Memory B cell (primary cell): ENCODE measurements around the gene SELENOV.

Experiments used
- ATAC-seq: fragments of 150-1000 bp; cut with Tn5 transposase; 2 replicates; pipeline ENCODE4 v1.10.0; 2021; ENCODE audit warnings: low read depth, mild to moderate bottlenecking, moderate library complexity
- DNase-seq, 2 donors: peaks; one replicate each; pipeline ENCODE4 v3.0.0; 2022; ENCODE audit warnings: low spot score in 2 of 2
- H3K27ac Mint-ChIP-seq: one replicate; pipeline ENCODE4 v1.8.0; 2022; ENCODE audit warnings: mild to moderate bottlenecking, moderate library complexity, mixed read lengths
- H3K27me3 Mint-ChIP-seq: one replicate; pipeline ENCODE4 v1.8.0; 2022; ENCODE audit warnings: mixed read lengths
- H3K36me3 Mint-ChIP-seq: one replicate; pipeline ENCODE4 v1.8.0; 2022; ENCODE audit warnings: mild to moderate bottlenecking, mixed read lengths
- H3K4me1 Mint-ChIP-seq: one replicate; pipeline ENCODE4 v1.8.0; 2022; ENCODE audit warnings: mixed read lengths
- H3K4me3 Mint-ChIP-seq: one replicate; pipeline ENCODE4 v1.8.0; 2022; ENCODE audit warnings: mild to moderate bottlenecking, moderate library complexity, mixed read lengths
- H3K9me3 Mint-ChIP-seq: one replicate; pipeline ENCODE4 v1.8.0; 2022; ENCODE audit warnings: mixed read lengths

SELENOV gene

DNA sequence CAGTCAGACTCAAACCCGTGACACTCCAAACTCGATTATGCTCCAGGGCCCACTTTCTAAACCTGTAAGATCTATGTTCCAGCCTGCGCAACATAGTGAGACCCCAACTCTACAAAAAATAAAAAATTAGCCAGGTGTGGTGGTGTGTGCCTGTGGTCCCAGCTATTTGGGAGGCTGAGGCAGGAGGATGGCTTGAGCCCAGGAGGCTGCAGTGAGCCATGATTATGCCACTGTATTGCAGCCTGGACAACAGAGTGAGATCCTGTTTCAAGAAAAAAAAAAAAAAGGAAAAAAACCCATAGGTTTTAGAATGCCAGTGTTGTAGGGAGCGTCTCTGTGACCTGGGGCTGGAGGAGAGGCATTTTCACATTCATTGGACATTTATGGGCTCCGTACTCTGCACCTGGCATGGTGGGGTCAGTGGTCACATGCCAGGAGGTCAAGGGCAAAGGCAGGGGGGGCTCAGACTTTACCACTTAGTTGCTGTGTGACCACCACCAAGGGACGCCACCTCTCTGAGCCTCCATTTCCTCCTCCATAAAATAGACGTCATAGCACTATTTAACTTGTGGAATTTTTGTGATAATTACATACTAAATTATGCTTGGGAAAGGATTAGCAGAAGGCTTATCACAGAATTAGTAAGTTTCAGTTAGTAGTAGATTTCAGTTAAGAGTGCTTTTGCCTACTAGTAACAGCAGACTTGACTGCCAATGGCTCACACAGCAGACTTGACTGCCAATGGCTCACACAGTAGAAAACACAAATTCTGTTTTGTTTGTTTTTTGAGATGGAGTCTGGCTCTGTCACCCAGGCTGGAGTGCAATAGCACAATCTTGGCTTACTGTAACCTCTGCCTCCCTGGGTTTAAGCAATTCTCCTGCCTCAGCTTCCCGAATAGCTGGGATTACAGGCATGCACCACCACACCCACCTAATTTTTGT is 5.9 kb downstream of the SELENOV start:
- Mint-ChIP-seq H3K4me3 (no peak overlapping the region), H3K9me3 (peaks cover 2% of the 10 kb centered on the region), H3K27me3 (peaks cover 11% of the 10 kb centered on the region), H3K27ac (no peak overlapping the region), H3K4me1 (peaks cover 8% of the 10 kb centered on the region), H3K36me3 (peaks cover 5% of the 10 kb centered on the region)
- ATAC-seq = no peak
- DNase-seq = no peak

DNA sequence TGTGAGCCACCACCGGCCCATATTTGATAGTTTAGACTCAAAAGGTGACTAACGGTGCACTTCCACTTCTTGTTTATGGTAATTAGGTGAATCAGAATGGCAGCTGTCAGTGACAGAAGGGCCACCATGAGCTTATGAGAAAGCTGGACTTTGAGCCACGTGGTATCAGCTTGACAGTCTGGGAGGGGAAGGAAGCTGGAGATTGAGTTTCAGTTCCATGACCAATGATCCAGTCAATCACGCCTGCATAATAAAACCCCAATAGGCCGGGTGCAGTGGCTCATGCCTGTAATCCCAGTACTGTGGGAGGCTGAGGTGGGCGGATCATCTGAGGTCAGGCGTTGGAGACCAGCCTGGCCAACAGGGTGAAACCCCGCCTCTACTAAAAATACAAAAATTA is 9.6 kb downstream of the SELENOV start:
- H3K9me3 Mint-ChIP-seq = no peaks in the 10 kb centered on the region
- no peak overlapping the region for H3K27ac Mint-ChIP-seq
- H3K4me1 Mint-ChIP-seq = peaks cover 2% of the 10 kb centered on the region
- peak; percentile 44 for ATAC-seq
- no peak overlapping the region for H3K4me3 Mint-ChIP-seq
- no peaks in the 10 kb centered on the region for H3K36me3 Mint-ChIP-seq
- H3K27me3 Mint-ChIP-seq = no peaks in the 10 kb centered on the region
- no peak for DNase-seq

DNA sequence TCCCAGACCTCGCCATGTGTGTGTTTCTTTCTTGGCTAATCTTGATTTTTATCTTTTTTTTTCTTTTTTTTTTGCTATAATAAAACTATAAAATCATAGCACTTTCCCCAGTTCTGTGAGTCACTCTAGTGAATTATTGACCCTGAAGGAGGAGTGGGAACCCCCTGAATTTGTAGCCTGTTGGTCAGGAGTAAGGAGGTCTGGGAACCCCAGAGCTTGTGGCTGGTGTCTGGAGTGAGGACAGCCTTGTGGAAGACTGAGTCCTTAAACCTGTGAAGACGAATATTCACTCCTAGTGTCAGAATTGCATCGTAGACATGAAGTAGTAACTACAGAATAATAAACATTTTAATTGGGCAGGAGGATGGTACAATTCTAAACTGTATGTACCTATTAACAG is 10.3 kb downstream of the SELENOV start:
- no peaks in the 10 kb centered on the region for H3K27me3 Mint-ChIP-seq
- no peak for DNase-seq
- ATAC-seq = no peak
- no peaks in the 10 kb centered on the region for H3K36me3 Mint-ChIP-seq
- no peaks in the 10 kb centered on the region for H3K9me3 Mint-ChIP-seq
- no peak overlapping the region for H3K4me3 Mint-ChIP-seq
- peaks cover 2% of the 10 kb centered on the region for H3K4me1 Mint-ChIP-seq
- no peak overlapping the region for H3K27ac Mint-ChIP-seq

DNA sequence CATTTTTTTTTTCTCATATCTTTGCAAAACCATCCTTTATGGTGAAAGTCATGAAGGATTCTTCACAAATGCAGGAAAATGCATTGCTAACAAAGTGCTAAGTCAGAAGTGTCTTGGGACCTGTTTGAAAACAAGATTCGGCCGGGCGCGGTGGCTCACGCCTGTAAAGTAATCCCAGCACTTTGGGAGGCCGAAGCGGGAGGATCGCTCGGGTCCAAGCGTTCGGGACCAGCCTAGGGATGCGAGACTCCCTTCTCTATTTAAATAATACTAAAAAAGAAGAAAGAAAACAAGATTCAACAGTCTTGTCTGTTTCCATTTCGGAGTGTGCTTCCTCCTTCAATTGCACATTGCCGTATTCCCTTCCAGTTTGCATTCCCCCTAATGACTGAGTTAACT is 16.9 kb downstream of the SELENOV start:
- ATAC-seq = no peak
- Mint-ChIP-seq H3K4me1 (peaks cover 8% of the 10 kb centered on the region), H3K9me3 (no peaks in the 10 kb centered on the region), H3K4me3 (peak overlapping the region; percentile 94), H3K27me3 (no peaks in the 10 kb centered on the region), H3K36me3 (no peaks in the 10 kb centered on the region), H3K27ac (peak overlapping the region; percentile 90)
- no peak for DNase-seq

DNA sequence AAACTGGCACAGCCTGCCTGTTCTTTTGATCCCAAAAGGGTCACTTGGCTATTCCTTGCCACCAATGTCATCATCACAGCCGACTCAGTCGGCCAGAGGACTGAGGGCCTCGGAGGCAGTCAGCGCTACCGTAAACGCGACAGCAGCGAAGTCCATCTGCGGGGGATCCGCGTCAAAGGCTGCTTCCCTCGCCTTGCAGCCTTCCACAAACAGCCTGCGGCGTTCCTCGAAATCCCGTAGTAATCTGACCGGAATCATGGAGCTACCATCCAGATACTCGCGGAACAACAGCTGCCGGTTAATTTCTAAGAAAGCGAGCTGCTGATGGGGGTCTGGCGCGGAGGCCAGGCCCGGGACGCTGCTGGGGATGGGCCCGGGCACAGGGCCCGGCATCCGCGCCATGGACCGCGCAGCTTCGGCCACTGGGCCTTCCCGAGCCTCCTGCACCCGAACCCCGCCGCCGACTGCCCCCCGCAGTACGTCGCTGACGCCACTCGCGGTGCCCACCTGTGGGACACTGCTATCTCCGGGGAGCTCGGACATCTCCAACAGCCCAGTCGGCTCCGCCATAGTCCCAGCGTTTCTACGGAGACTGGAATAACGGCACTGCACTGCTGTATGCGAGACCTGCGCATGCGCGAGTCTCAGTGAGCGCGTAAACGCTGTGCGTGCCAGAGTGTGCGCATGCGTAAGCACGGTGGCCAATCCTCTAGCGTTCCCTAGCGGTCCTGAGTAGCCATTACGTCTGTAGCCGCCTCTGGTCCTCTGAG is 17.5 kb downstream of the SELENOV start, which contains the start of gene EID2B:
EID2B (minus strand) TSS at position 620 of the 770 bp plus-strand sequence; CDS start at position 570, 50 bp downstream.
- Mint-ChIP-seq H3K9me3 (no peaks in the 10 kb centered on the region), H3K27me3 (no peaks in the 10 kb centered on the region), H3K27ac (peak within 1 kb of the TSS; percentile 90), H3K4me1 (peaks cover 9% of the 10 kb centered on the region), H3K4me3 (peak within 1 kb of the TSS; percentile 94), H3K36me3 (no peaks in the 10 kb centered on the region)
- DNase-seq (peak; percentile 93 to 95), ATAC-seq (peak; percentile 88)

DNA sequence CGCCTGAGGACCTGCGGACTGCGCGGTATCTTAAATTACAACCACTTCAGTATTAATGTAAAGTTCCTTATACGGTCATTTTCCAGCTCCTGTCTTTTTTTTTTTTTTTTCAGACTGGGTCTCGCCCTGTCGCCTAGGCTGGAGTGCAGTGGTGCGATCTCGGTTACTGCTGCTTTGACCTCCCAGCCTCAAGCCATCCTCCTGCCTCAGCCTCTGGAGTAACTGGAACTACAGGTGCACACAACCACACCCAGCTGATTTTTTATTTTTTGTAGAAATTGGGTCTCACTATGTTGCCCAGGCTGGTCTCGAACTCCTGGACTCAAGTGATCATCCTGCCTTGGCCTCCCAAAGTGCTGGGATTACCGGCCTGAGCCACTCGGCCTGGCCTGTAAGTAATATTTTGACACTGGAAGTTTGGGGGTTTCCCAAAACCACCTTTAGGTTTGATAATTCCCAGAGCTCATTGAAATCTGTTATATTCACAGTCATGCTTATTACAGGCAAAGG is 18.1 kb downstream of the SELENOV start:
- no peaks in the 10 kb centered on the region for H3K27me3 Mint-ChIP-seq
- no peak for DNase-seq
- peaks cover 11% of the 10 kb centered on the region for H3K4me1 Mint-ChIP-seq
- peak overlapping the region; percentile 90 for H3K27ac Mint-ChIP-seq
- no peaks in the 10 kb centered on the region for H3K9me3 Mint-ChIP-seq
- no peaks in the 10 kb centered on the region for H3K36me3 Mint-ChIP-seq
- ATAC-seq = peak; percentile 11
- peak overlapping the region; percentile 94 for H3K4me3 Mint-ChIP-seq

DNA sequence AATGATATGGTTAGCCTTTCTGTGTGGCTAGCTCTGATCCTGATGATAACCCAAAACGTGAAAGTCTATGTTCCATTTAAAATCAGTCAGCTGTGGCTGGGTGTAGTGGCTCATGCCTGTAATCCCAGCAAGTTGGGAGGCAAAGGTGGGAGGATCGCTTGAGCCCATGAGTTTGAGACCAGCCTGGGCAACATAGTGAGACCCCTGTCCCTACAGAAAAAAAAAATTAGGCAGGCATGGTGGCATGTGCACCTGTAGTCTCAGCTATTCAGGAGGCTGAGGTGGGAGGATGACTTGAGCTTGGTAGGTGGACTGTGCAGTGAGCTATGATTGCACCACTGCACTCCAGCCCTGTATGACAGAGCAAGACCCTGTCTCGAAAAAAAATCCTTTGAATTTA is 18.9 kb downstream of the SELENOV start:
- no peak for ATAC-seq
- Mint-ChIP-seq H3K4me1 (peaks cover 17% of the 10 kb centered on the region), H3K27ac (no peak overlapping the region), H3K4me3 (no peak overlapping the region), H3K36me3 (no peaks in the 10 kb centered on the region), H3K27me3 (no peaks in the 10 kb centered on the region), H3K9me3 (no peaks in the 10 kb centered on the region)
- DNase-seq = no peak

DNA sequence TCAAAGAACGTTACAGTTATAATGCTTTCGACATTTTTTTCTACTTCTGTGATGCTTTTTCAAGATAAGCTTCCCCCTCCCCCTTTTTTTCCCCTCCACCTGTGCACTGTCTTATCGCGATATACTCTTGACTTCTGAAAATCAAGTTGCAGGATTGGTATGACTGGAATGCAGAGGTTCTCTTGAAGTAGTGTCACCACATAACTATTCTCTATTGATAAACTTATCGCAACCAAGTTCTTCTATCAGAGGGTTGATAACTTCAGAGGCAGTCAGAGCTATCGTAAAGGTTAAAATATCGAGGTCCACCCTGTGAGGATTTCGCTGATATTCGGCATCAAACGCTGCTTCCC is 24.2 kb downstream of the SELENOV start:
- Mint-ChIP-seq H3K4me3 (peak overlapping the region; percentile 84), H3K27ac (peak overlapping the region; percentile 90), H3K27me3 (no peaks in the 10 kb centered on the region), H3K36me3 (no peaks in the 10 kb centered on the region), H3K4me1 (peaks cover 35% of the 10 kb centered on the region), H3K9me3 (no peaks in the 10 kb centered on the region)
- ATAC-seq (no peak), DNase-seq (no peak)

DNA sequence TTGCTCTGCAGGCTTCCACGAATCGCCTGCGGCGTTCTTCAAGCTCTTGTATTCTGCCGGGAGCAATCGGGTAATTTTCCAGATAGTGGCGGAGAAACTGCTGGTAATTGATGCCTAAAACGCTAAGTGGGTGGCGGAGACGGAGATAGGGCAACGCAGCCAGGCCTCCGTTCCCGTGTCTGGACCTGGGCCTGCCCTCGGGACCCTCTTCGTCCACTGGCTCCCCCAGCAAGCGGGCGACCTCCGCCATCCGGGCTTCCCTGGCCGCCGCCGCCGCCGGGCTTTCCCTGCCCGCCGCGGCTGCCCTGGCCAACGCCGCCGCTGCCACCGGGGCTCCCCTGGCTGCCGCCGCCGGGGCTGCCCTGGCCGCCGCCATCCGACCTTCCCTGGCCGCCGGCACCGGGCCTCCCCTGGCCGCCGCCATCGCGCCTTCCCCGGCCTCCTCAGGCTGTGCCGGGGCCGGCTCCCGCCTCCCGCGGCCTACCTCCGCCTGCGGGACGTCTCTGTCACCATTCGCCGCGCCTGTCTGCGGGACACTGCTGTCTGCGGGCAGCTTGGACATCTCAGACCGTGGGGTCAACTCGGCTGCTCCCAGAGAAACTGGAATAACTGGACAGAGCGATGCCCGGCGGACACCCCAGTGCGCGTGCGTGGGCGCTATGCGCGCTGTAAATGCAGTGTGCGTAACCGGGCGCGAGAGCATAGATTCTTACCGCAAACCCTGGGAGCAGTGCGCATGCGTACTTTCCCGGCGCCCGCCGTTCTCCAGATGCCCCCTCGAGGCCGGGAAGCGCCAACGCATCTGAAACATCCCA is 24.8 kb downstream of the SELENOV start, which contains the start of gene EID2:
EID2 (minus strand) TSS at position 644 of the 815 bp plus-strand sequence; CDS start at position 562, 82 bp downstream.
- Mint-ChIP-seq H3K27ac (peak within 1 kb of the TSS; percentile 90), H3K9me3 (no peaks in the 10 kb centered on the region), H3K4me3 (peak within 1 kb of the TSS; percentile 94), H3K4me1 (peaks cover 35% of the 10 kb centered on the region), H3K27me3 (no peaks in the 10 kb centered on the region), H3K36me3 (no peaks in the 10 kb centered on the region)
- ATAC-seq = peak; percentile 91
- DNase-seq = peak; percentile 88 to 92

DNA sequence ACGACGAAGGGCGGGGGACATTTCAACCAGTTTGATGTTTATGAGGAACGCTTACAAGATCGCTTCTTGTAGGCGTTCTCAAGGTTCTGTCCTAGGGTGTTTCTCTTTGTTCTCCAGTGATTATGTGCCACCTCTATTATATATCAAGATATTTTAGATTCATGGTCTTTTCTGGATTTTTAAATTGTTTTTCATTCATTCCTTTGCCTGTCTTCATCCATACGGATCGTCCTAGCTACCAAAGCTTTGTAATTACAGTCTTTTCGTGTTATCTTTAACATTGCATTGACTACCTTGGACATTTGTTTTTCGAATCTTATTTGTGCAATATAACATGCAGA is 25.4 kb downstream of the SELENOV start:
- Mint-ChIP-seq H3K36me3 (no peaks in the 10 kb centered on the region), H3K27me3 (no peaks in the 10 kb centered on the region), H3K4me3 (peak overlapping the region; percentile 94), H3K9me3 (no peaks in the 10 kb centered on the region), H3K27ac (peak overlapping the region; percentile 90), H3K4me1 (peaks cover 35% of the 10 kb centered on the region)
- DNase-seq (no peak), ATAC-seq (no peak)

DNA sequence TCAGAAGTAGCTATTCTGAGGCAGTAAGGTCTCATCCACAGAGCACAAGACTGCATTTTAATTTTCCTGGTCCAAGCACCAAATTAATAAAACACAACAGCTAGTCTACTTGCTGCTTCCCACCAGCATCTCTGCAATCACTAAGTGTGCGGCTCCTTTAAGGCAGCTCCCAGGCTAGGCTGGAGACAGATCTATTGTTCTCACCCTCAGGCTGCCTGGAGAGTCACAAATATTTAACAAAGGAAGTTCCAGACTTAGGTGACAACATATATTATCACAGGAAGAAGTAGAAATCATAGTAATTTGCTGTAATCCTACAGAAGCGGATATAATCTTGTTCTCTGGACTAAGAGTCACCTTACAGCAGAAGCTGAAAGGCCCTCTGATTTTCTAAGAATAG is 27.3 kb downstream of the SELENOV start:
- Mint-ChIP-seq H3K4me3 (no peak overlapping the region), H3K27ac (no peak overlapping the region), H3K36me3 (no peaks in the 10 kb centered on the region), H3K9me3 (no peaks in the 10 kb centered on the region), H3K4me1 (peaks cover 32% of the 10 kb centered on the region), H3K27me3 (peaks cover 1% of the 10 kb centered on the region)
- ATAC-seq = no peak
- DNase-seq = no peak

DNA sequence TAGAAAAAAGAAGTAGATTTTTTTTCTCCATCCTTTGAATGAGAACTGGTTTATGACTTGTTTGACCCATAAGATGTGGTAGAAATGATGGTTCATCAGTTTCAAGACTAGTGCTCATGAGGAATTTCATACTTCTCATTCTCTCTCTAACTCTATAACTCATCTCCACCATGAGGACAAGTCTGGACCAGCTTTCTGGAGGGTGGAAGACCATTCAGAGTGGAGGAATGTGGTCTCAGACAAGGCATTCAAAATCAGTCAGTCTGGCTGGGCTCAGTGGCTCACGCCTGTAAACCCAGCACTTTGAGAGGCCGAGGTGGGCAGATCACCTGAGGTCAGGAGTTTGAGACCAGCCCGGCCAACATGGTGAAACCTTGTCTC is 28.5 kb downstream of the SELENOV start:
- Mint-ChIP-seq H3K4me3 (no peak overlapping the region), H3K36me3 (no peaks in the 10 kb centered on the region), H3K9me3 (no peaks in the 10 kb centered on the region), H3K27me3 (peaks cover 3% of the 10 kb centered on the region), H3K27ac (no peak overlapping the region), H3K4me1 (peaks cover 25% of the 10 kb centered on the region)
- DNase-seq (no peak), ATAC-seq (no peak)

DNA sequence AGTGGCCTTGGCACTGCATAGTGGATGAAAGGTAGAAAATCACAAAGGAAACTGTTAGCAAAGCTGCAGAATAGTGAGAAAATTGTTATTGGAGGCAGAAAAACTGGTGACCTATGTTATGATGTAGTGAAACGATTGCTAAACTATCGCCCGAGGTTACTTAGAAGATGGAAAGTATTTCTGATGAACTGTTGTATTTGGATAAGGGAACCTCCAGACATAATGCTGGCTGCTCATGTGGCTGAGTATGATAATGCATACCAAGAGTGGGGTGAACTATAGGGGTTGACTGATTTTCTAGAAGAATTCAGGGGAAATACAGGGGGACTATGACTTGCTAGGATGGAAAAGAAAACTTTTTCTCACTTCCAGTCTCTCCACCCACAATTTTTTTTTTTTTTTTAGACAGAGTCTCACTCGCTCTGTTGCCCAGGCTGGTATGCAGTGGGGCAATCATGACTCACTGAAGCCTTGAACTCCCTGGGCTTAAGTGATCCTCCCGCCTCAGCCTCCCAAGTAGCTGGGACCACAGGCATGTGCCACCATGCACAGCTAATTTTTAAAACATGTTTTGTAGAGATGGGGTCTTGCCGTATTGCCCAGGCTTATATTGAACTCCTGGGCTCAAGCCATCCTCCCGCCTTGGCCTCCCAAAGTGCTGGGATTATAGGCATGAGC is 29.4 kb downstream of the SELENOV start:
- ATAC-seq (no peak), DNase-seq (no peak)

More for the DNA sequence above, 29.4 kb downstream of the SELENOV start:
- H3K9me3 Mint-ChIP-seq = no peaks in the 10 kb centered on the region
- no peak overlapping the region for H3K4me3 Mint-ChIP-seq
- no peaks in the 10 kb centered on the region for H3K36me3 Mint-ChIP-seq
- H3K27me3 Mint-ChIP-seq = peaks cover 3% of the 10 kb centered on the region
- peaks cover 19% of the 10 kb centered on the region for H3K4me1 Mint-ChIP-seq
- H3K27ac Mint-ChIP-seq = no peak overlapping the region
